HG03066 (cell line): ENCODE results near the gene ZC3H15.
"Not testable (repeated sequence)": the region's sequence is repeated elsewhere in the genome, so short reads cannot be mapped to it uniquely, and the experiment has no call there.

Experiments used
- ATAC-seq: cut with Tn5 transposase; IDR thresholded peaks from one replicate; pipeline ENCODE4 v1.9.1; 2021; ENCODE audit warnings: low read depth; ENCODE audit not compliant: unreplicated experiment

The ZC3H15 gene

DNA sequence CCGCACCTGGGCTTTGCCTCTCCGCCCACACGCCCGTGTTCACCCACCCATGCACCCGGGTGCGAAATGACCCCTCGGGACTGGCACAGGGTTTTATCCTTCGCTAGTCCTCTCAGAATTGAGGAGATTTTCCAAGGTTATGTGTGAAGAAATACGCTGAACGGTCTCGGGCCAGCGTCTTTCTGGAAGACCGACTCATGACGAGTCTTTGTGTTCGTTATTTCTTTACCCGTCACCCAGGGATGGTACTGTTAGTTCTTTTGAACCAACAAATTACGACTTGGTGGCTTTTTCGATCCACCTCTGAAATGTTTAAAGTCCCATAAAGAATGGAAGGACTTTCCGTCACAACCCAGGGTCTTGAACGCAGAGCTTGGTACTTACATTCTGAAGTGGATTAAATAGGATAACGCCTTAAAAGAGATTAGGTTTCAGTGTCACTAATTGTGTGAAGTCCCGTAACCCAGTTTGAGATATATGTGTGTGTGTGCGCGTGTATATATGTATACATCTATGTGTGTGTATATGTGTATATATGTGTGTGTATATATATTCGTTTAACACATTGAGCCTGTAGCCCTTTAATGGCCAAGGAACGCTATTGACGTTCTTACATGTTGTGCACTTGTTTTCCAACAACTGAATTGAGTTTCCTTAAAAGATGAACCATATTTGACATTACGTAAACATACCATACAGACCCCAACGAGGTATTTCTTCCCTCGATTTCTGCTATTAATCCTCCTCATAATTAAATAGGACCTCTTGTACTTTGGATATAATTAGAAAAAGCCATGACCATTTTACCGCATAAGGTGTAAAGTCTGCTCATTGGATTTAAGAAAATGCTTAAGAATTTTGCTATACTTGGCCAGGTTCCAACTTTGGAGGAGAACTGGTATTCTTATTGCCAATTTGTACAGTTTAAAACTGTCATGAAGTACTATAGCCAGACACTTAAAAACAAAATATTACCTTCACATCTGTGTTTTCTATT lies 889 bp downstream of the ZC3H15 start:
- ATAC-seq, result no peak

DNA sequence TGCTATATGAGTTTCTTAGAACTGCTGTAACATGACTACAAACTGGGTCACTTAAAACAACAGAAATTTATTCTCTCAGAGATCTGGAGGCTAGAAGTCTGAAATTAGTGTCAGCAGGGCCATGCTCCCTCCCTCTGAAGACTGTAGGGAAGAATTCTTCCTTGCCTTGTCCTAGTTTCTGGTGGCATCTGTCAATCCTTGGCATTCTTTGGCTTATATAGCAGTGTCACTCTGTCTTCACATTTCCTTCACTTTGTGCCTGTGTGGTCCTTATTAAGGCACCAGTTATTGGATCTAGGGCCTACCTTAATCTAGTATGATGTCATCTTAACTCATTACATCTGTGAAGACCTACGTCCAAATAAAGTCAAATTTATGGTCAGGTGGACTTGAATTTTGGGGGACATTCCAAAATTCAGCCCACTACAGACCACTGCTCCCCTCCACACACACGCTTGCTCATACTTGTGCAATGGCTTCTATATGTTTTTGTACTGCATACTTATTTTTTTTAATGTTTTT lies 7.6 kb downstream of the ZC3H15 start:
- no peak for ATAC-seq

DNA sequence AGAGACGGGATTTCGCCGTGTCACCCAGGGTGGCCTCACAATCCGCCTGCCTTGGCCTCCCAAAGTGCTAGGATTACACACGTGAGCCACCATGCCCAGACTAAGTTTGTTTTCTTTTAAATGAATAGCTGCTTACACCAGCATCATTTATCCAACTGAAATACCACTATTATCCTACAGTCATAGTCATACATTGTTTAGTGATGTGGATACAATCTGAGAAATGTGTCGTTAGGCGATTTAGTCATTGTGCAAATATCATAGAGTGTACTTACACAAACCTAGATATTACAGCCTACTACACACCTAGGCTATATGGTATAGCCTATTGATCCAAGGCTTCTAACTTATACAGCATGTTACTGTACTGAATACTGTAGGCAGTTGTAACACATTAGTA lies 10.3 kb downstream of the ZC3H15 start:
- ATAC-seq, result no peak

DNA sequence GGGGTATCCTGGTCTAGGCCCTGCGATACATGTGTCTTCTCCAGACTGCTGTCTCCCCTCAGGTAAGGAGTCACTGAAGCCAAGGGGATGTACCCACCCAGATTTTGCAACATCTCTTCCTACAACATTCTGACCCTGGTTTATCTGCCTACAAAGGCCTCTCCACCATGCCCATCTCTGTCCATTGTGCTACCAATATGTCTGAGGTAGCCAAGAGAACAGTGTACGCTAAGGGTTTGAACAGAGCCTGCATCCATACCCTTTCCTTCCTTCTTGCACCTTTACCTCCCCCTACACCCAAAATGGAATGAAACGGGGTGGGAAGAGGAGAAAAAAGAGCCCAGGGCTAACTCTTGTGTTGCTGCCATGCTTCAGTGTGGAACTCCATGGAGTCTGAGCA lies 11.9 kb downstream of the ZC3H15 start:
- ATAC-seq, result no peak

DNA sequence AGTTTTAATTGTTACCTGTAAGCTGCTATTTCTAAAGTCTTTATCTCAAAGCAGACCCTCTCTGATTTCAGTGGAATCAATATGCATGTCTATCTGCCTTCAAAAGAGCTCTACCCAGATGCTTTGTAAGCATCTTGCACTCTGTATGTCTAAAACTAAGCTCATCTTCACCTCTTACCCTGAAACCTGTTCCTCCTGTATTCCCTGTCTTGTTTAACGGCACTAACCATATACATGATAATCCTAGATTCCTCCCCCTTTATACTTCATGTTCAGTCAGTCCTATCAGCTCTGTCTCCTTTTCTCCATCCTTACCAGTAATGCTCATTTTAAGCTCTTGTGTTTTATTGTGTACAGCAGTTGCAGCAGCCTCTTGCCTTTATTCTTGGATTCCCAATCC lies 12.8 kb downstream of the ZC3H15 start:
- no peak for ATAC-seq

DNA sequence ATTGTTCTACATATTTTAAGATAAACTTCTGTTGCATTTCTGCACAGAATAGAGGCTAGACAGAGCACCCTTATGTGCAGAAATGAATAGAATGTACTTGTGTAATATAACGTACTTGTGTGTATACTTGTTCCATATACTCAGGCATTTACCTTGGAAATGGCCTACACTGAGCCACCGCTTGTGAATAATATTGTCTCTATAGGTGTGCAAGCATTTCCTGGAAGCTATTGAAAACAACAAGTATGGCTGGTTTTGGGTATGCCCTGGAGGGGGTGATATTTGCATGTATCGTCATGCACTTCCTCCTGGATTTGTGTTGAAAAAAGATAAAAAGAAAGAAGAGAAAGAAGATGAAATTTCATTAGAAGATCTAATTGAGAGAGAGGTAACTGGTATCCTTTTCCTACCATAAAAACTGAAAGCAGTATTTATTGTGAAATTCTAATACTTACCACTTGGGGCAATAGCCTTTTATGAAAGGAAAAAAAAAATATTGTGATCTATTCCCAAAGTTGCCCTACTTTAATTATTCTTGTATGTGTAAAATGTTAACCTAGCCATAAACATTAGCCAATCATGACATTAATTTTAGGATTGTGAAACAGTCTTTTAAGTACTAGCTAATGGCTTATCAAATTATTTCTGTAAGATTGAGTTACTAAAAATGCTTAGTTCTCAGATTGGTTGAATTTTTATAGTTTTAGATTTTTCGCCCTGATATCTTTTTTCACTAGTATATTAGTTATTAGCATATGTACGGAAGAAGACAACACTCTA lies 18.0 kb downstream of the ZC3H15 start:
- no peak for ATAC-seq

DNA sequence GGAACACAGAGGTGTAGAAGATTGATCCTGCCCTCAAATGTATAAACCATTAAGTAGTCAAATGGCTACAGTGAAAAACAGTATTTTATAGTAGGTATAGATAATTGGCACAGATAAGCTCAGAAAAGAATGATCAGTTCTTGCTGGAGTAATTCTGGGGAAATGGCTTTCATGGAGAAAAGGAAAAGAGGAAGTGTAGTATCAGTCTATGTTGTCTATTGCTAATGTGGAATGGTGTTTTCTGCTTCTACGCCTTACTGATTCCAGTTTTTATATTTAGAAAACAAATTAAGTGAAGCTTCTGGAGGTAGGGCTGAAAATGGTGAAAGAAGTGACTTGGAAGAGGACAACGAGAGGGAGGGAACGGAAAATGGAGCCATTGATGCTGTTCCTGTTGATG lies 22.2 kb downstream of the ZC3H15 start:
- no peak for ATAC-seq

DNA sequence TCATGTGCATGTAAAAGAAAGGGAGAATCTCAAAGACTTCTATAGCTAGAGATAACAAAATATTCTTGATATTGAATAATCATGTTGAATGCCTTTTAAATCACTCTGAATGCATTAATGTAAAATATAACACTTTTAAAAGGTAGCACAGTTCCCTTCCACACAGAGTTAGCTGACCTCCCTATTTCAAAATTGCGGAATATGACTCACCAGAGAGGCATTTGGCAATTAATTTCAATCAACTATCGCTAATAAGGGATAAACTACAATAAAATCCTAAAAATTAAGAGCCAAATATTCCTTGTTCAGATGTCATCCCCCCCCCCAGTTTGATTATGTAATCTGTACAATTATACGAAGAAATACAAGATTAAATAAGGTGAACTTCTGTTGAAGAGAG lies 29.3 kb downstream of the ZC3H15 start:
- no peak for ATAC-seq

DNA sequence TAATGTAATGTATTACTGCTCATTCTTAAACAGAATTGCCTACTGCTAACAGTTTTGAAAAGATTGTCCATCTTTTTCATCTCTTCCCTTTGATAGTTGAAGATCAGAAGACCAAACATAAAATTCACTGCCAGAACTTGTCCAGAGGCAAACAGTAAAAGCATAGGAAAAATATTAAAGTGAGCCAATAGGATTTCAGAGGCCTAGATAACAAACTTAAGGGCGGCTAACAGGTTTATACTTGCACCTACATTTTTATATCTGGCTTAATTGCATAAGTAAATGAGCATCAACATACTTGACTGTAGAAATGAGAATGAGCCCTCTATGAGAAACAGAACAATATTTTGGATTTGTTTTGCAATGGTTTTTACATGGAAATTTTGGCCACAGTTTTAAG lies 30.3 kb downstream of the ZC3H15 start:
- no peak for ATAC-seq

DNA sequence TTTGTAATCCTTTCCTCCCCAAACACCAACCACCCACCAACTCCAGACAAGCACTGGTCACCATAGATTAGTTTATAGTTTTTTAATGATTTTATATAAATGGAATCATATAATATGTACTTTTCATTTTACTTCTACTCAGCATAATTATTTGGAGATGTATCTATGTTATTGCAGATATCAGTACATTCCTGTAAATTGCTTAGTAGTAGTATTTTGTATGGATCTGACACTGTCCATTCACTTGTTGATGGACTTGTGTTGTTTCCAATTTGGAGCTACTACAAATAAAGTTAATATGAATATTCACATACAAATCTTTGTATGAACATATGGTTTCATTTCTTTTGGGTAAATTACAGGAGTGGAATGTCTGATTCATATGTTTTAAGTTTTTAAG lies 31.0 kb downstream of the ZC3H15 start:
- ATAC-seq, result no peak

DNA sequence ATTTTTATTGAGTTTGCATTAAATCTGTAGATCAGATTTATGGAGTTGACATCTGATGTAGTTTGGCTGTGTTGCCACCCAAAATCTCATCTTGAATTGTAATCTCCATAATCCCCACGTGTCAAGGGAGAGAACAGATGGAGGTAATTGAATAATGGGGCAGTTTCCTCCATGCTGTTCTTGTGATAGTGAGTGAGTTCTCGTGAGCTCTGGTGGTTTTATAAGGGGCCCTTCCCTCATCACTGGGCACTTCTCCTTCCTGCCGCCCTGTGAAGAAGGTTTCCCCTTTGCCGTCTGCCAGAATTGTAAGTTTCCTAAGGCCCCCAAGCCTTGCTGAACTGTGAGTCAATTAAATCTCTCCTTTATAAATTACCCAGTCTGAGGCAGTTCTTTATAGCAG lies 32.2 kb downstream of the ZC3H15 start:
- ATAC-seq, result no peak

DNA sequence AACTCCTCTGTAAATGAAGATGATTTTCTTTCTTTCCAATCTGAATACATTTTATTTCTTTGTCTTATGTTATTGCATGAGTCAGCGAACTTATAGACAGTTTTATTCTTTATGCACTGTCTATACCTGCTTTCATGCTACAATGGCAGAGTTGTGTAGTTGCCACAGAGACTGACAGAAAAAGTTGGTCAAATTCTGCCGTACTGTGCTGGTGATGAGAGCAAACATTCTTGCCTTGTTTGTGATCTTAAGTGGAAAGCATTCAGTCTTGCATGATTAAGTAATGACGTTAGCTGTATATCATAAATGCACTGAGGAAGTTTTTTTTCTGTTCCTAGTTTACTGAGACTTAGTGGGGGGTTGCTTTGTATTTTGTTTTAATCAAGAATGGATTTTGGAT lies 32.9 kb downstream of the ZC3H15 start:
- no peak for ATAC-seq

DNA sequence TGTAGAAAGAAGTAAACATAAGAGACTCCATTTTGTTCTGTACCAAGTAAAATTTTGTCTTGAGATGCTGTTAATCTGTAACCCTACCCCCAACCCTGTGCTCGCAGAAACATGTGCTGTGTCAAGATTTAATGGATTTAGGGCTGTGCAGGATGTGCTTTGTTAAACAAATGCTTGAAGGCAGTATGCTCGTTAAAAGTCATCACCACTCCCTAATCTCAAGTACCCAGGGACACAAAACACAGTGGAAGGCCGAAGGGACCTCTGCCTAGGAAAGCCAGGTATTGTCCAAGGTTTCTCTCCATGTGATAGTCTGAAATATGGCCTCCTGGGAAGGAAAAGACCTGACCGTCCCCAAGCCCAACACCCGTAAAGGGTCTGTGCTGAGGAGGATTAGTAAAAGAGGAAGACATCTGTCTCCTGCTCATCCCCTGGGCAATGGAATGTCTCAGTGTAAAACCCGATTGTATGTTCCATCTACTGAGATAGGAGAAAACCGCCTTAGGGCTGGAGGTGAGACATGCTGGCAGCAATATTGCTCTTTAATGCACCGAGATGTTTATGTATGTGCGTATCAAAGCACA lies 35.6 kb downstream of the ZC3H15 start:
- not testable (repeated sequence) for ATAC-seq

DNA sequence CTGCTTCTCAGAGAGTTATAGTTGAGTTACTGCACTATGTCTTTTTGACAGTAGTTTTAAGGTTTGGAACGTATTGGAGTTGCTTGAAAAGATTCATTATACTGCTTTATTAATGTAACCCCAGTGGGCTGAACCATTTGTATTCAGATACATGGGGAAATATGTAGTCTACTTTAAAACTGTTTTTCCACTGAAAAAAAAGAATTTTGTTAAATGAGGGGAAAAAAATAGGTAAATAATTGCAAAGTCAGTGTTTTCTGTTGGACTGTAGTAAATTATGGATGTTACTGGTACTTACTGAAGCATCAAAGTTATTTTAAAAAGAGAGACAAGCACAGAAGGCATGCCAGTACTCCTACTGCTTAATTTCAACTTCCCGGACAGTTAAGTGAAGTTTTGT lies 36.4 kb downstream of the ZC3H15 start:
- ATAC-seq, result no peak

DNA sequence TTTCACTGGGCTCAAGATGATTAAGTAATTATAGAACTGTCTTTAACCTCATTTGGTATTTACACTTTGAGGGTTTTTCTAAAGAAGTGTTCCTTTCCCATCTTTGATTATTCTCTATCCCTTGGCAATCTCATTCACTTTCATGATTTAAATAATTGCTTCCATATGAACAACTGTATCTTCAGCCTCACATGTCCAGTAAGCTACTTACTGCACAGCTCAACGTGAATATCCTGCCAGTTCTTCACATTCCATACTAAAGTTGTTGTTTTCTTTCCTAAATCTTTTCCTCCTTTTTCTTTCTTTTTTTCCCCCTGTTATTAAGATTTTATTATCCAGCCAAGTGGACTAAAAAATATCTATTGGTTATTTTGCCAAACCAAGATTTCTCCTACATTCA lies 37.7 kb downstream of the ZC3H15 start:
- ATAC-seq, result no peak

DNA sequence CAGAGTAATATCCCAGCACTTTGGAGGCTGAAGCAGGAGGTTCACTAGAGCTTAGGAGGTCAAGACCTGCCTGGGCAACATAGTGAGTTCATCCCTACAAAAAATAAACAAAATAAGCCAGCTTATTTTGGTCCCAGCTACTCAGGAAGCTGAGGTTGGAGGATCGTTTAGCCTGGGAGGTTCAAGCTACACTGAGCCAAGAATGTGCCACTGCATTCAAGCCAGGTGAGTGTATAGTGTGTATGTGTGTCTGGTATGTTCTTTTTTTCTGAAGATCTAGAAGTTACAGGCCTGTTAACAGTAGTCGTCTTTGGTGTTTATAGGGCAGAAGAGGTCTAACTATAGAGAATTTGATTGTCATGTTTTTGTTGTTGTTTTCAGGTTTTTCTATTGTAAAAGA lies 40.2 kb downstream of the ZC3H15 start:
- ATAC-seq, result no peak

DNA sequence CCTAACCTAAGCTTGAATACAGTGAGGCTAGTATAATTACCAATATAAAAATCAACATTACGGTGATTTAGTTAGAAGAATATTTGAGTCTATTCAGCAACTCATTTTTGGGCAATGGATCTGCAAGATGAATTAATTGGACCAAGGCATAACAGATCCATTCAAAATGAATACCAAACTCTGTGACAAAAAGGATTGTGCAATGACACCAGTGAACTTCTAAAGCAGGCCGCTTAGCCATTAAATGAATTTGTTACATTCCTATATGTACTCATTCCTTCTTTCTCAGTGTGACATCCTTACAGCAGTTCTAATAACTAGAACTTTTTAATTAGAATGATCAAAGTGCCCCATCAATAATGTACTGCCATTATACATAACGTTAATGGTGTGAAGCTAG lies 44.3 kb downstream of the ZC3H15 start:
- ATAC-seq, result no peak

DNA sequence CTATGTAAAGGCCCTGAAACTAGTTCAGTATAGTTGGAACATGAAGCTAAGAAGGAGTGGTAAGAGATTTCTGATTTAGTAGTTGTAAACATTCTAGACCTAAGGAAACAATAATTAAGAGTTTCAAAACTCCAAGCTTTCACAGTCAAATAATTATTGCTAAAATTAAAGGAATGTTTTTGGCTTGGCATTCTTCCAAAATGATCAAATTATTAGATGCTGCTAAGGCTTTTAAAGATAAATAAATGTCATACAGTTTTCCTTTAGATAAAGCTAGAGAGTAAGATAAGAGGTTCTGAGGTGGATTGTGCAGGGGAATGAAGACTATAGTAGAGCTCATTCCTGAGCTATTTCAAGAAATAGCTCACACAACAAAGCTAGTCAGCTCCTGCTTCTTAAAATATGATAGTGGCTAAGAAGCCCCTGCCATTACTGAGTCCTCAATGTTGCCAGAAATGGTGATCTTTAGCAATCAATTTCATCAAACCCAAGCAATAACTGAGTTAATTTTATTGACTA lies 45.3 kb downstream of the ZC3H15 start:
- ATAC-seq, result no peak

DNA sequence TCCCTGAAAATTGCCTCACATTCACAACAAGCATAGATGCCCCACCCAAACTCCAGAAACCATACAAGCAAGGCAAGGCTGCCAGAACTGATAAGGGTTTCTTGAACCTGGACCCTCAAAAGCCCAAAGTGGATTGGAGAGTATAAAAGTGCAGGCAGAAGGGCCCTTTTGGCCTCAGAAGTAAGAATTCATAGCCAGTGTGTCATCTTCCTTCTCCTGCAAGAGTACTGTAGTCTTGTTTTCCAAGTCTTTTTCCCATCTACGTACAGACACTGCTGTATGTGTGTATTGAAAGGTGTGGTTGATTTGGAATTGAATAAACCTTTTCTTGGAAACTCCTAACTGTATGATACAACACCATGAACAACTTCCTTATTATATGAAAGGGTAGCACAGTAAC lies 46.8 kb downstream of the ZC3H15 start:
- no peak for ATAC-seq

DNA sequence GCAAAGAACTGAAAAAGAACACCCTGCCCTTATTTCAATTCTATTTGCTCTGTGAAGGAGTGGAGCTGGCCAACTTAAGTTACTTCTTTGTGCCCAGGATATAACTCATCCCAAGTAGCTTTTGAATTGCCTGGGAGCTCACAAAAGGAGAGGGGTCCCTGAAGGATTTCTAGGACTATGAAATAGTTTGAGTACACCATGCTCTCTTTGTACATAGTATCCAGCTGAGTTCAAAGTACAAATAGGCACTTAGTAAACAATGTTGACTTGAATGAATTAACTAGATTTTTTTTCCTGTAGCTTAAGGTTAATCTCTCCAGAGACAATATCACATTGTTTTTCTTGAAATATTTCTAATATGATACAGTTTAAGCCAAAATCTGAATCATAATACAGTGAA lies 47.7 kb downstream of the ZC3H15 start:
- no peak for ATAC-seq

DNA sequence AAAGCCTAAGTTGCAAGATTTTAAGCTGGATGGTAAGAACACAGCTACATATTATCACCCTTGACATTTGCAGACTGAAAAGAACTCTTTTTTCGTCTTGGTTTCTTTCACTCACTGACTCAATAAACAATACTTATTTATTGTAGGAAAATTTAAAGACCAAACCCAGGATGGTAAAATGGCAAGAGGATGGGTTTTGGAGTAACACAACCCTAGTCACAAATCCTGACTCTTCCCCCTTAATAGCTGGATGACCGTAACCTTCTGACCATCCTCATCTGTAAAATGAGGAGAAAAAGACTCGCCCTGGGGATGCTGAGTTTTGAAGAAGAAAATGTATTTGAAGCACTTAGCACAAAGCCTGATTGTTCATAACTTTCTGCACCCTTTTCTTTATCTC lies 48.3 kb downstream of the ZC3H15 start:
- ATAC-seq, result no peak
